NCI-H82 treated with DMSO at 0.1 percent for 48 hours (cell line): Measurements from ENCODE around the gene PID1.

Experiments used
- DNase-seq: peaks from one replicate; lab custom pipeline; 2025; ENCODE audit not compliant: unreplicated experiment; lab: John Stamatoyannopoulos, UW

Gene PID1, protein sequence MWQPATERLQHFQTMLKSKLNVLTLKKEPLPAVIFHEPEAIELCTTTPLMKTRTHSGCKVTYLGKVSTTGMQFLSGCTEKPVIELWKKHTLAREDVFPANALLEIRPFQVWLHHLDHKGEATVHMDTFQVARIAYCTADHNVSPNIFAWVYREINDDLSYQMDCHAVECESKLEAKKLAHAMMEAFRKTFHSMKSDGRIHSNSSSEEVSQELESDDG

DNA sequence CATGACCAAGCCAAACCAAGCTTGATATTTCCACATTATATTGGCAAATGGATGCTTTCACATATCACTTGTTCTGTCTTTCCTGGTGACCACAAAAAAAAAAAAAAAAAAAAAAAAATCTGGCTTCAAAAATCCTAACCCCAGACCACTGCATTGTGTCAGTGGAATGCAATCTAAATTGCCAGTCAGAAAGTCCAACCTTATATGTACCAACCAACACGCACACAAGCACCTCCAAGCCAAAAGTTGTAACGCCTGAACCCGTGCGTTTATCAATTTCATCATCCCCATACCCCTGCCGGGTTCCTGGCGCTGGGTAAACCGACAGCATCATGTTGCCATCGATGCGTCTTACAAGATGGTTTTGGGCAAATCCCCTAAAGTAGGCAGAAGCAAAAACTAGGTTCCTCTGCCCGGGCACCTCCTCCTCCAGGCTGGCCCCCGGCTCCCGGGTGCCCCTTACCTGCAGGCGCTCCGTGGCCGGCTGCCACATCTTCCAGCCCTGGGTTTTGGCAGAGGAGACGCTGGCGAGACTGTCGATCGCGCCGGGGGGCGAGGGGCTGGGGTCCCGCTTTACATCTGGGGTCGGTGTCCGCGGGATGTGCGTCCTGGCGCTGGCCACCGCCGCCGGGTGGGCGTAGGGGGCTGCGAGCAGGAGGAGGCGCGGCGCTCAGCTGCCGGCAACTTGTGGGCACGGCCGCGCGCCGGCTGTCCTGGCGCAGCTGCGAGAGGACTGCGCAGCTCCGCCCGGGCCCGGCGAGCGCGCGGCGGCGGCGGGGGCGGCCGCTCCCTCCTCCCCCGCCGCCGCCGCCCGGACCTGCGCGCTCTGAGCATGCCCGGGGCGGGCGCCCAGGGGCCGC lies at the start of gene PID1:
Gene PID1, minus strand, starts transcription at position 737 of the 860 bp plus-strand sequence. Its CDS starts 244 bp downstream, at position 493.
- DNase-seq, result no peak

DNA sequence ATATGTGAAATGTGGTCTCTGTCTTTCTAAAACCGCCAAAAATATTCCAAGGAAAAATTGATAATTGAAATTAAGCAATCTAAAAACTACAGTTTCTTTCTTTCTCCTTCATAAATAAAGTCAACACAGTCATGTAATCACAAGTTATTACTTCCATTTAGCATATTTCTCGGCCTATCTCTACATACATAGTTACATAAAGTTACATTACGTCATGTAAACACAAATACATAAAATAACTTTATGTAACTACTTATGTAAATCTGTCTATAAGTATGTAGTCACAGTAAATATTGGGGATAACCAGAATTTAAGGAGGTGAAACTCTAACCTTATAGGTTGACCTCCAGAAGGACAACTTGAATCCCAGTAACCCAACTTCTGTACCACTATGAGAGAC lies 48.5 kb upstream of the PID1 start:
- DNase-seq, result no peak

DNA sequence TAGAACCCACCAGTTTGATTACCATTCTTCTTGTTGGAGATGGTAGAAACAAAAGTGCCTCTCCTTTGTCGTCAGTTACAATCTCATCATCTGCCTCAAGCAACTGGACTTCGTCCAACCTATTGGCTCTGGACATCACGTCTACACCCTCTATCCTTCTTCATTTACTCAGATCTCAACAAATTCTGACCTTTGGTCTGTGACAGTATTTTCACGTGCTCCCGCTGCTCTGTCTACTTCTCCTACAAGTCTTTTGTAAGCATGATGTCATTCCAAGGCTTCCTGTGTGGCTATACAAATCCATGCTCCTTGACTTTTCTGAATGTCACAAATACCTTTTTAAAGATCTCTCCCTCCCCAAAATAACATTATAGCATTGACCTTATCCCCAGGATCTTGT lies 43.0 kb upstream of the PID1 start:
- DNase-seq, result no peak

DNA sequence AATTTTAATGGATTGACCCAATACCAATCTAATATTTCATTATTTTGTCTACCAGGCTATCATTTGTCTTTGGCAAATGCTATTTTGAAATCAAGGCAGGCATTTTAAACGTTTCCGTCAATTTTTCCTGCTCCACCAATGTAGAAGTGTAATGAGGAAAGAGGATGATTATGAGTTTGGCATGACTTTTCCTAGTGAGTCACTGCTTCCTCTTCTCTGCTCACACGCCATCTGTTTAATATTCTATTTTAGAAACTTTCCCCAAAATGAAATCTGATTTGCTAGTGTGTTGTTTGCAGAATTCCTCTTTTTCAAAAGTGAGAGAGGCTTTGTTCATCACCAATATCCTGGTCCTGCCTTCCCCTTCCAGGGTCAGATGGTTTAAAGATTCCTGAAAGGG lies 42.5 kb upstream of the PID1 start:
- DNase-seq, result no peak

DNA sequence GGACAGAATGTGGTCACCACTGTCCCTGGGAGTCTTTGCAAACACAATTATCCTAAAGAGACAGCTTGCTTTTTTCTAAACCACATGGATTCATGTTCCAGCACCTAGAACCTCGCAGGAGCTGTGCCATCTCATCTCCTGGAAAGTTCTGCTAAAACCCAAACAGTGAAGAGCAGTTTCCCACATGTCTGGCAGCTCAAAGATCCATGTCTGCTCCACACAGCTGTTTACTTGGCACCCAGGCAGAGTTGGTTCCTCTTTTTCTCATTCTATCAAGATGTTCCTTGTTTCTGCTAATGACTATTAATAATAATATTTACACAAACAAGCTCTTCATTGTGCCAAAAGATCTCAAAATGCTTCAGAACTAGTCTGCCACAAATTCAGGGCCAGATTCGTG lies 30.1 kb upstream of the PID1 start:
- DNase-seq, result no peak

DNA sequence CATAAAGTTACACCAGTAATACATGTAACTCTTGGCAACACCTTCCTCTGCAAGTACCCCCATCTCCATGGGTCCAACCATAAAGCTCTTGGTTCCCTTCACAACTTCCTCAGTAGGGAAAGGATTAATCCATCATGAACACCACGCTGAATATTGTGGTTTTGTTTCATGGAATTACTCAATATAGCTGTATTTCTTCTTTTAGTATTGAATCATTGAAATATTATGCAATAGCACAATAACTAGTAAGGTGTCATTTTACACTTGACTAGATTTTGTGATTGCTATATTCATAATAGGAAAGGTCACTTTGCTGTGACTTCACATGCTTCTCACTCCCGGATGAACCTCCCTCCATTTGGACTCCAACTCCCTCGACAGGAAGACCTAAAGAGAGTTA lies 29.7 kb upstream of the PID1 start:
- DNase-seq, result no peak

DNA sequence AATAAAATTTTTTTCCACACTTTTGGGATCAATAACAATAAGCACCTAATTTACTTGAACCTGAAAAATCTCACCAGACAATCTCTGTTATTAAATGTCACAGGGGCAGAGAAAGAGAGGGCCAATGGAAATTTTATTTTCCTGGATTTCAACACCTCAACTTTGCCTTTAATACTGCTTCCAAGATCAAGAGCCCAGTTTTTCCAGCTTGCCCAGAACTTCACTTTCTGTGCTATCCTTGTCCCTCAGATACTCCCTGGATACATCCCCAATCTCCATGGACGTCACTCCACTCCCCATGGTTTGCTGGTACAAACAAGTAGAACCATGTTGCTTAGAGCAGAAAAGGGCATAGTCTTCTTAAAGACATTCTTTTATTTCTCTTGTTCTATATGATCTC lies 29.3 kb upstream of the PID1 start:
- no peak for DNase-seq

DNA sequence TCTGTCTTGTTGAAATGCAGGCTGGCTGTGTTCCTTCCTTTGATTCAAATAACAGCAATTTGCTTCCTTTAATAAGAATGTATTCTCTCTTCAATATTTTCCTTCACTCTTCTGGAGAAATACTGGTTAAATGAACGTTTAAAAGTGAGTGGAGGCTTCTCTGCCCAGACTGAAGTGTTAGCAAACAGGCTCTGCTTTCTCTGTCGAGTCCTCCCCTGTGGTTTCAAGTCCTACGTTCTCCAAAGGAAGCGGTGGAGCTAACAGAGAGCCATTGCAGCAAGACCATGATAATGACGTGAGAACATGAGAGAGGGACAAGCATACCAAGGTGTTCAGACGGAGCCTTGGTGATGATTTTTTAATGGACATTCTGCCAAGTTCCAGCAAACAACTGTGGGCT lies 26.2 kb upstream of the PID1 start:
- no peak for DNase-seq

DNA sequence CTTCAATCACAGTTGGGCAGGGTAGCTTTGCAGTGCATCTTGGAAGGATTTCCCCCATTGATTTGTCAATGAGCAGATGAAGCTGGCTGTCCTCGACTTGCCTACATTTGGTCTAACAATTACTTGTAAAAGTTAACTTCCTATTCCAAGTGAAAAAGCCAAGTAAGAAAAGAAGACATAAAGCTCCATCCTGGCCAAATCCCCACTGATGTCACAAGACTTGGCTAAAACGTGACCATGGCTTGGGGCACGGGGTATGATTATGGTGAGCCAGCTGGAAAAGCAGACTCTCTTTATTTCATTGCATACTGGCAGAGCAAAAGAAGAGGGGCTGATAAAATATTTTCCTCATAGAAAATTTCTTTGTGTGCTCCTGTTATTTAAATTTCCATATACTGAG lies 25.4 kb upstream of the PID1 start:
- DNase-seq, result no peak

DNA sequence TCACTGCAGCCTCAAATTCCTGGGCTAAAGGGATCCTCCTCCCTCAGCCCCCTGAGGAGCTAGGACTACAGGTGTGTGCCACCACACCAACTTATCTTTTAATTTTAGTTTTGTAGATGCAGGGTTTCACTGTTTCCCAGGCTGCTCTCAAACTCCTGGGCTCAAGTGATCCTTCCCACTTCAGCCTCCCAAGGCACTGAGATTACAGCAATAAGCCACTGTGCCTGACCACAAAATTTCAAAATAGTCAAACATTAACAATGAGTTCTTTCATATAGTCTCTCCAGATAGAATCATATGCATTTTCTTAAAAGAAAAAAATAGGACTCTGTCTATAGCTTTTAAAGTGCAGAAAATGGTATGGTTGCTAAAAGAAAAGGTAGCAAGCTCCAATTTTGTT lies 24.9 kb upstream of the PID1 start:
- no peak for DNase-seq

DNA sequence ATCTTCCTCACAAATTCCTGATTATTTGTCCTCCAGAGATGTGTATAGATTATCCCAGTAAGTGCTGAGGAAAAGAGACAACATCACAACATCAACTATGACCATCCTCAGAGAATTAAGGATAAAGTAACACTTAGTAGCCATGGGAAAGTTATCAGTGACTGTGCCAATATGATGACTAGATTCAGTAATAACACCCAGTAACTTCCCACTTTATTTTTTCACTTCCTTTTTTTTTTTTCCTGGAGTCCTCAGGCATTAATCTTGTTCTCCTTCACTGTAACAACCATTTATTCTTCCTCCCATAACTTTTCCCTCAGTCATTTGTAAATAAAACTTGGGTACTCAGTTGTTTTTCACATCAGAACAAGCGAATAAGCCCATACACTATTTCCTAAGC lies 16.7 kb upstream of the PID1 start:
- DNase-seq, result no peak

DNA sequence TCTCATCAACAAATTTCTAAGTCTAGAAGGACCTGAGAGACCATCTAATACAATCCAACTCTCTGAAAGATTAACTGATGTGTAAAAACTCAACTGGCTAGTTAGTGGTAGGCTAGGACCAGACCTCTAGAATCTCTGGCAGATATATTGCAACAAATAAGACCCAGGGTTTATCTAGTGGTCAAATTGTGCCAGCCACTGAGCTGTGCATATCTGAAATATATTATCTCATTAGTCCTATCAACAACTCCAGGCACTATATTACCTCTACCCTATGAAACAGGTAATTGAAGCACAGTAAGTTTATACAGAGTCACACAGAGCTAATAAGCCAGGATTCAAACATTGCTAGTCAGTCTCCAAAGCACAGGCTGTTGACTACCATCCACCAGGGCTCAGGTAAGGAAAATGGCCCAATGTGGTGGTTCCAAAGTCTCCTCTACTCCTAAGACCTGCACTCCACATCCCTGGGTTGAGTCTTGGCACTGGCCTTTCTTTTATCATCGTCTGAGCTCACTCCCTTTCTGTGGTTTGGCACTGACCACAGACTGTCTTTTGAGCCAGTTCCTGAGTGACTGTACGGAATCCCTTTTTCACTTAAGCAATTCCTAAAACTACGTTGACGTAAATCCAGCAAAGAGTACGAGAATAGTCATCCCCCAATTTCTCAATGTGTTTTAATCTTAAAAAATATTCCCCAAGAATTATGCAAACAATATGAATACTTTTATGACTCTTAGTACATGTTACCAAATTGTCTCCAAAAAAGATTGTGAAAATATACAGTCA lies 11.9 kb upstream of the PID1 start:
- DNase-seq, result no peak

DNA sequence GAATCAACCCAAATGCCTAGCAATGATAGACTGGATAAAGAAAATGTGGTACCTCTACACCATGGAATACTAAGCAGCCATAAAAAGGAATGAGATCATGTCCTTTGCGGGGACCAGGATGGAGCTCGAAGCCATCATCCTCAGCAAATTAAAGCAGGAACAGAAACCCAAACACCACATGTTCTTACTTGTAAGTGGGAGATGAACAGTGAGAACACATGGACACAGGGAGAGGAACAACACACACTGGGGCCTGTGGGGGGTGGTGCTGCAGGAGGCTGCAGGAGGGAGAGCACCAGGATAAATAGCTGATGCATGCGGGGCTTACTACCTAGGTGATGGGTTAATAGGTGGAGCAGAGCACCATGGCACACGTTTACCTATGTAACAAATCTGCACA lies 8.4 kb upstream of the PID1 start:
- DNase-seq, result no peak

DNA sequence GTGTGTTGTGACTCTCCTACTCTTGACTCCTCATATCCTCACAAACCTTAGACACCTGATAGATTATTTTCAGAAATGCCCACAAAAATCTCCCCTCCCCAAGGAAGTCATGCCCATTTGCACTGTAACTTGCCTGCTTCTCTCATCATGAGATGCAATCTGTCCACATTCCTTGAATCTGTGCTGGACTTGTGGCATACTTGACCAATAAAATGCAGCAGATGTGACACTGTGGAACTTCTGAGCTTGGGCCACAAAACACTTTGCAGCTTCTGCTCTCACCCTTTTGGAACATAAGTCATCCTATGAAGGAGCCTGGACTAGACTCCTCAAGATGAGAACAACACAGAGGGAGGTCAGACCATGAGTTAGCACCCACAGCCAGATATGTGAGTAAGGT lies 4.4 kb upstream of the PID1 start:
- no peak for DNase-seq

DNA sequence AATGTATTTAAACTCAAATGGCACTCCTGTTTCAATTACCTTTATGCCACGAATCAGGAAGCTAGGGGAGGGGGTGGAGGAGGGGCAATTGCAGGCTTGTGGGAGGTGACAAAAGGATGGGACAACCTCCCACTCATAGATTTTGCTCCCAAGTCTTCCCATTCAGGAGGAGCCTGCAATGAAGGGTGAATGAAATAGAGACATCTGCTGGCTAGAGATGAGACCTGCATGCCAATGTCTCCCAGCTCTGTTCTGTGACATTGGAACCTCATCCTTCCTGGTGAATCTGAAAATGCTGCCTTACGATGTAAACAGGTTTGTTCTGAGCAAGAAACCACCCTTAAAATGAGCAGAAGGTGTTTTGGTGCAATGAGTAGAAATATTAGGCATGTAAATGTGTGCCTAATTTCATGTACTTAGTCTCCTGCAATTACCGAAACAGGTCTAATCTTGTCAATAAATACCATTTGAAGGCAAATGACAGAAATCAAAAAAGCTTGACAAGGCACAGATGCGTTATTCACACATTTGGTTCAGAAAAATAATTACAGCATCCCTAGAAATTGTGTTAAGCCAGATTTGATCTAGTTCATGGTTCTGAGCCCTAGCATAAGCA lies 2.7 kb upstream of the PID1 start:
- peak; percentile 44 for DNase-seq

DNA sequence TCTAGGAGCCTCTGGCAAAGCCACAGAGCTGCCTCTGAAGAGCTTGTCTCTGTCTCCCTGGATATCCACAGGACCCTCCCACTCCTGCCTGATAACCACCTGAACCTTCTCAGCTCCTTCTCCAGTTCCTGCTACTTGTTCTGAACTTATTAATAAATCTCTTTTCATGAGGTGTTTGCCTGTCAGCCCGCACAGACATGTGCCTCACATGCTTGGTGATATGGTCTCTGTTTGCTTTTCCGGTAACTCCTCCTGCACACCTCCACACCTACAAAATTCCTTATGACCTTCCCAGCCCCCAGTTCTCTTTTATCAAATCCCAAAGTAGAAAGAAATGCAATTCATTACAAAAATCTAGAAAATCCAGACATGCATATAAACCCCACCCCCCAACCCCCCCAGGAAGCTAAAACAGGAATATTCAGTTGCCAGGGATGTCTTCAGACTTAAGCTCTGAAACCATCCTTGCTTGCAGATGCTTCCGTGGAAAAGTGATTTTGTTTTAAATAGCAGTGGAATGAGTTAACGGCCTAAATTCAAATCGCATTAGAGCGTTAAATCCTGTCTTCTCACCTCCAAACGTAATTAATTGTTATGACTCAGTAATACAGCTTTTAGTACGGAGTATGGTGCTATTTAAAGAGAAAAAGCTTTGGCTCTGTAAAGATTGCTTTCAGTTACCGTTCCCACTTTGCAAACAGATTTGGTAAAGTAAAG lies 2.1 kb upstream of the PID1 start:
- peak; percentile 18 for DNase-seq

DNA sequence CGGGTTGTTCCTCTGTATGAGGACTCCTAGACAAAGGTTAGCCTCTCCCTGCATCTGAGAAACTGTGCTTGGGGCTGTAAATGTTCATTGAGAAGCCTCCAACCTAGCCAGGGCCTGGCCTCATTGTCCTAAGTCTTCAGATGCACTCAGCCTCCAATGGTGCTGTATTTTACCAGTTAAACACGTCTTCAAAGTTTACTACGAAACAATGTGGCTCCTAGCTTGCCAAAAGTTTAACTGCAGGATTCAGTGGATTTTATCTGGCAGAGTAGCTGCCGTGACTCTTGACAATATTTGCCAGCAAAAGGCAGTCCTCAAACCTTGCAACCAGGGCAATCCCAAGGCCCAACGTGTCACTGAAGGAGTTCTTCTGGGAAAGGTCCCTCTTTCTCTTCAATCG lies 1.1 kb downstream of the PID1 start:
- DNase-seq, result no peak

DNA sequence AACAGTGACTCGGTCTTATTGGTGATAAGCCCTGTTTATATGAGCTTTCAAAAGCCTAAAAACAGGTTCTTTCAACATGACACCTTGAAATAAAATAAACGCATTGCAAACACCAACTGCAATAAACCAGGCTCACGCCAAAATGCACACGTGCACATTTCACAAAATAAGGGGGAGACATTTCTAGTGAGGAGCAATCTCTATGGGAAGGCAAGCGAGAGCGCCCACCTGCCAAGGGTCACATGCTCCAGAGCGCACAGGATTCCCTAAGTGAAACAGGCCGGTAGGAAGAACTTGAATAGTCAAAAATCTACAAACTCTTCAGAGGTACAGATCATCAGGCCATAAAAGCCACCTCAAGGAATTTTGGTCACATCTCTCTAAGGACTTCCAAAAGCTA lies 1.9 kb downstream of the PID1 start:
- no peak for DNase-seq

DNA sequence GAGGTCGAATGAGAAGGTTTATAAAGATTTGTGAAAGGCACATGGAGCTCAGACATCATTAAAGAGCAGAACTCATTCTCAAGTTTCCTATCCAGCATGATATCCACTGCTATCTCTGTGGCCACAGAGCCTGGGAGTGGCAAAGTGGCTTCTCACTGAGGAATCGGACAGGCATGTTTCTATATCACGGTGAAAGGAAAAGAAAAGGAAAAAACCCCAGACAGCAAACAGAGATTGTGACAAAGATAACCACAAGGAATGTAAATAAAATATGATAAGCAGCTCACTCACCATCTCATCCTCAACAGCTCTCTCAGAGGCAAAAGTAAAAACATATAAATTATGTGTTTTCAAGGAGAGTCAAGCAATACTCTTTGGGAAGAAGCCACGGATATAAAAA lies 2.5 kb downstream of the PID1 start:
- DNase-seq, result no peak

DNA sequence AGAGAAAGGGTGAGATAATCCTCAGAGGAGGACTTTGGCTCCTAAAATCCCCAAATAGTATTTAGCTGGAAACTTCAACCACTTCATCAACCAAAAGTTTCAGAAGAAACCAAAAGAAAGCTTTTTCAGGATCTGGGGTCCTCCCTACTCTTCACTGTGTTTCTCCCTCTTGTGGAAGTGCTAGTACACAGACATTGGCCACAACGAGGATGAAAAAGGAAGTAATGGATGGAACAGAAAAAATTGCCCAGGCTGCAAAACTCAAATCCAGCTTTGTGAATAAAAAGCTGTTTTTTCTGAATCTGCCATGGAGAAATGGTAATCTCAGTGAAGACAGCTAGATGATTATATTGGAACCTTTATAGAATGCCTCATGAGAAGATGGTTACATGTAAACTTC lies 4.0 kb downstream of the PID1 start:
- no peak for DNase-seq

DNA sequence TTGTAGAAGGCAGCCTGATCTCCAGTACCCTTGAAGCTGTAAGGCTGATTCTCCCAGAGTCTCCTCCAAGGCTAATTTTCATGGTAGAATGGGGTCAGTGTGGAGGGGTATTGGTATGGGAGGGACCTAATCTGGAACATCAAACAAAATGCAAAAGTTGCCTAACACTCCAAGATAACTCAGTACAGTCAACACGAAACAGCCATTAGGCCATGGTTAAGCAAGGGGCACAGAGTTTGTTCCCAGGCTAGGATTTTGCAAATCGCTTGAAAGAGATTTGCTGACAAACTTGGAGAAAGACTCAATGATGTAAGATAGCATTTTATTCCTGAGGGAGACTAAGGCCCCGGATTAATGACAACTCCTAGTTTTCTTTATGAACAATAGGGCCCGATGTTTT lies 5.4 kb downstream of the PID1 start:
- DNase-seq, result no peak
